IMR-90 (cell line): ENCODE results near the gene OAF. TPM values are rescaled to one million over a fixed set of nuclear protein-coding genes. Genes with fewer than 3 reads are reported as not detected.

Source experiments
- ATAC-seq: fragments of 200-7000 bp; cut with Tn5 transposase; 2 replicates; pipeline ENCODE4 v1.9.1; 2020; ENCODE audit warnings: low read depth, mild to moderate bottlenecking, moderate library complexity
- BruUV-seq: library from RNA; stranded (reverse); fragments of 400-500 nt; replicated peaks from 2 replicates; lab custom pipeline; 2021; lab: Mats Ljungman, UMichigan
- CTCF ChIA-PET: fragments of 300-600 bp; formaldehyde crosslinking; extraction: SDS; loops from one replicate; lab custom pipeline; 2021; ENCODE audit warnings: antibody characterized with exemption; lab: Yijun Ruan, JAX
- POLR2A ChIA-PET: fragments of 300-600 bp; sonication (Branson Sonifier 250); formaldehyde crosslinking; loops from one replicate; lab custom pipeline; 2022; ENCODE audit warnings: antibody characterized with exemption; ENCODE audit not compliant: unreplicated experiment; lab: Charles Lee
- DNase-seq: peaks from one replicate; pipeline ENCODE4 v3.0.0; 2013
- H2AFZ ChIP-seq: replicated peaks from 2 replicates; pipeline ENCODE3; 2013; ENCODE audit warnings: low read length, mild to moderate bottlenecking; ENCODE audit not compliant: poor library complexity
- H2AK5ac ChIP-seq: 2 replicates; pipeline ENCODE4 v1.6.1; 2013; ENCODE audit warnings: low read depth, low read length, inconsistent platforms
- H2AK9ac ChIP-seq: replicated peaks from 2 replicates; pipeline ENCODE3; 2013; ENCODE audit warnings: mild to moderate bottlenecking, low read depth, low read length, moderate library complexity; ENCODE audit not compliant: poor library complexity
- H2BK120ac ChIP-seq: 2 replicates; pipeline ENCODE4 v1.6.1; 2013; ENCODE audit warnings: low read depth, low read length, inconsistent platforms
- H2BK15ac ChIP-seq: 3 replicates; pipeline ENCODE4 v1.6.1; 2013; ENCODE audit warnings: low read depth, low read length, inconsistent platforms
- H2BK20ac ChIP-seq: 2 replicates; pipeline ENCODE4 v1.6.1; 2013; ENCODE audit warnings: low read depth, mild to moderate bottlenecking, inconsistent platforms, low read length, moderate library complexity
- H2BK5ac ChIP-seq: 2 replicates; pipeline ENCODE4 v1.6.1; 2013; ENCODE audit warnings: mild to moderate bottlenecking, low read depth, low read length, inconsistent platforms; ENCODE audit not compliant: poor library complexity, severe bottlenecking
- H3K14ac ChIP-seq: replicated peaks from 2 replicates; pipeline ENCODE4 v1.6.1; 2013; ENCODE audit warnings: low read depth, low read length, inconsistent platforms
- H3K18ac ChIP-seq: 2 replicates; pipeline ENCODE4 v1.6.1; 2013; ENCODE audit warnings: low read depth, low read length, control low read depth
- H3K23ac ChIP-seq: 2 replicates; pipeline ENCODE4 v1.6.1; 2013; ENCODE audit warnings: low read depth, low read length, inconsistent platforms
- H3K27ac ChIP-seq: 2 replicates; pipeline ENCODE4 v1.5.1; 2013; ENCODE audit warnings: mild to moderate bottlenecking, control low read depth, low read length; ENCODE audit not compliant: insufficient read depth
- H3K27me3 ChIP-seq: 2 replicates; pipeline ENCODE4 v1.6.1; 2013; ENCODE audit warnings: low read length; ENCODE audit not compliant: control insufficient read depth, insufficient read depth
- H3K36me3 ChIP-seq: 2 replicates; pipeline ENCODE4 v1.6.1; 2013; ENCODE audit warnings: low read length, mixed read lengths; ENCODE audit not compliant: control insufficient read depth, insufficient read depth
- H3K4ac ChIP-seq: 2 replicates; pipeline ENCODE4 v1.6.1; 2013; ENCODE audit warnings: low read depth, low read length, inconsistent platforms
- H3K4me1 ChIP-seq: 2 replicates; pipeline ENCODE4 v1.6.1; 2013; ENCODE audit warnings: low read length, mixed read lengths; ENCODE audit not compliant: control insufficient read depth, insufficient read depth
- H3K4me2 ChIP-seq: 2 replicates; pipeline ENCODE4 v1.6.1; 2013; ENCODE audit warnings: low read depth, mild to moderate bottlenecking, control low read depth, low read length, moderate library complexity
- H3K4me3 ChIP-seq: 2 replicates; pipeline ENCODE4 v1.5.1; 2013; ENCODE audit warnings: low read depth, mild to moderate bottlenecking, control low read depth, low read length, moderate library complexity; ENCODE audit not compliant: insufficient read depth
- H3K56ac ChIP-seq: 2 replicates; pipeline ENCODE4 v1.6.1; 2013; ENCODE audit warnings: low read length, inconsistent platforms; ENCODE audit not compliant: insufficient read depth; ENCODE audit errors: extremely low read depth
- H3K79me1 ChIP-seq, 2 experiments: 2 replicates each; pipeline ENCODE4 v1.6.1; 2013; ENCODE audit warnings: low read length in 2 of 2, inconsistent platforms in 1 of 2, low read depth in 1 of 2
- H3K9ac ChIP-seq: 2 replicates; pipeline ENCODE4 v1.6.1; 2013; ENCODE audit warnings: low read depth, low read length, control low read depth
- H3K9me1 ChIP-seq: 2 replicates; pipeline ENCODE4 v1.6.1; 2013; ENCODE audit warnings: low read length, inconsistent platforms; ENCODE audit not compliant: insufficient read depth
- H3K9me3 ChIP-seq: 2 replicates; pipeline ENCODE4 v1.6.1; 2013; ENCODE audit warnings: low read length; ENCODE audit not compliant: control insufficient read depth, insufficient read depth
- H4K20me1 ChIP-seq: 2 replicates; pipeline ENCODE4 v1.6.1; 2013; ENCODE audit warnings: low read length, inconsistent platforms; ENCODE audit not compliant: insufficient read depth
- H4K5ac ChIP-seq: 2 replicates; pipeline ENCODE4 v1.6.1; 2013; ENCODE audit warnings: mild to moderate bottlenecking, low read depth, low read length, control low read depth
- H4K8ac ChIP-seq, 2 experiments: 2 replicates each; pipeline ENCODE4 v1.6.1; 2013; ENCODE audit warnings: low read depth in 2 of 2, low read length in 2 of 2, control low read depth in 1 of 2, inconsistent platforms in 1 of 2
- H4K91ac ChIP-seq: 2 replicates; pipeline ENCODE4 v1.6.1; 2013; ENCODE audit warnings: low read depth, low read length, inconsistent platforms; ENCODE audit not compliant: insufficient read depth
- BHLHE40 ChIP-seq: fragments of 150-350 bp; IDR thresholded peaks from 2 replicates; pipeline ENCODE4 v1.6.1; 2016; ENCODE audit warnings: mild to moderate bottlenecking, low read depth, low read length
- CEBPB ChIP-seq: IDR thresholded peaks from 2 replicates; pipeline ENCODE4 v1.6.1; 2012; ENCODE audit warnings: low read depth, low read length, improper control_type of control experiment
- CHD1 ChIP-seq: IDR thresholded peaks from 2 replicates; pipeline ENCODE4 v1.6.1; 2012; ENCODE audit warnings: low read depth, low read length, improper control_type of control experiment
- CTCF ChIP-seq: conservative IDR thresholded peaks from 2 replicates; pipeline ENCODE4 v1.5.1; 2012; ENCODE audit warnings: mild to moderate bottlenecking, low read depth, low read length, improper control_type of control experiment
- FOS ChIP-seq: fragments of 150-350 bp; IDR thresholded peaks from 2 replicates; pipeline ENCODE4 v1.6.1; 2016; ENCODE audit warnings: low read depth, low read length
- MAFK ChIP-seq: IDR thresholded peaks from 2 replicates; pipeline ENCODE4 v1.6.1; 2012; ENCODE audit warnings: low read depth, low read length, improper control_type of control experiment
- MAZ ChIP-seq: IDR thresholded peaks from 2 replicates; pipeline ENCODE4 v1.6.1; 2012; ENCODE audit warnings: low read depth, mild to moderate bottlenecking, low read length, improper control_type of control experiment, moderate library complexity, borderline replicate concordance
- MXI1 ChIP-seq: IDR thresholded peaks from 2 replicates; pipeline ENCODE4 v1.6.1; 2012; ENCODE audit warnings: low read depth, mild to moderate bottlenecking, low read length, moderate library complexity, borderline replicate concordance
- NFE2L2 ChIP-seq: fragments of 150-350 bp; IDR thresholded peaks from 2 replicates; pipeline ENCODE4 v1.6.1; 2016; ENCODE audit warnings: low read depth, mild to moderate bottlenecking, low read length
- POLR2A ChIP-seq: IDR thresholded peaks from 2 replicates; pipeline ENCODE4 v1.6.1; 2012; ENCODE audit warnings: mild to moderate bottlenecking, low read depth, low read length
- RAD21 ChIP-seq: IDR thresholded peaks from 2 replicates; pipeline ENCODE4 v1.6.1; 2012; ENCODE audit warnings: low read length, improper control_type of control experiment
- RCOR1 ChIP-seq: IDR thresholded peaks from 2 replicates; pipeline ENCODE4 v1.6.1; 2012; ENCODE audit warnings: mild to moderate bottlenecking, low read length, improper control_type of control experiment; ENCODE audit not compliant: insufficient replicate concordance
- RFX5 ChIP-seq: IDR thresholded peaks from 2 replicates; pipeline ENCODE4 v1.8.0; 2012; ENCODE audit warnings: low read depth, mild to moderate bottlenecking, low read length, moderate library complexity
- SMC3 ChIP-seq: fragments of 150-350 bp; IDR thresholded peaks from 2 replicates; pipeline ENCODE4 v1.6.1; 2016; ENCODE audit warnings: low read depth, mild to moderate bottlenecking, antibody characterized with exemption, low read length, moderate library complexity
- WGBS, 2 experiments: methylation state at CpG; one replicate each; pipeline versions ENCODE4 v1.1.5 to v1.1.7; 2013; ENCODE audit warnings: missing lambda C conversion rate in 2 of 2; ENCODE audit not compliant: insufficient read length in 1 of 2; ENCODE audit errors: extremely low coverage in 2 of 2; 5-methylcytosine and 5-hydroxymethylcytosine counted together
- dilution Hi-C: fragments of 300-500 bp; cut with HindIII; formaldehyde crosslinking; loops from one replicate; pipeline ENCODE4 v1.14.3; 2018; ENCODE audit warnings: low sequenced_read_pairs; ENCODE audit not compliant: unreplicated experiment
- in situ Hi-C: fragments of 300-500 bp; cut with MboI; formaldehyde crosslinking; loops from 3 replicates; pipeline ENCODE4 v1.14.3; 2019; ENCODE audit warnings: low sequenced_read_pairs, inconsistent platforms, mixed read lengths
- intact Hi-C: fragments of 100-400 bp; cut with micrococcal nuclease; formaldehyde crosslinking; loops from 2 replicates; pipeline ENCODE4 v1.10.0; 2022
- polyA plus RNA-seq, 3 experiments: library from polyadenylated mRNA; depleted of rRNA; stranded (reverse); fragments of >200 nt; gene quantifications; 2 replicates each; pipeline ENCODE4 v1.2.3, GENCODE V29; 2012; ENCODE audit warnings: low replicate concordance in 1 of 3
- total RNA-seq: library from RNA; depleted of rRNA; stranded (reverse); fragments of >200 nt; gene quantifications from 2 replicates; pipeline ENCODE4 v1.2.3, GENCODE V29; 2012
- TF ChIP-seq, protein P1 (sequence below): fragments of 150-350 bp; IDR thresholded peaks from 2 replicates; pipeline ENCODE4 v1.6.1; 2016; ENCODE audit warnings: low read depth, mild to moderate bottlenecking, low read length, moderate library complexity, borderline replicate concordance
- TF ChIP-seq, protein P2 (sequence below): fragments of 150-350 bp; IDR thresholded peaks from 2 replicates; pipeline ENCODE4 v1.6.1; 2017; ENCODE audit warnings: mild to moderate bottlenecking, antibody characterized with exemption, low read length, low read depth

Gene OAF
- total and polyA plus RNA-seq, 2 of the 4 experiments (the other 2 are of a cell fraction) = 9.9 to 42.0 TPM

GRCh38 chr11:120198787-120199469 lies 11.9 kb upstream of the OAF start:
- Histone ChIP-seq H2BK15ac (no peak overlapping the region), H3K14ac (no peak overlapping the region), H2BK5ac (no peak overlapping the region), H2BK120ac (no peak overlapping the region), H3K4me2 (no peak overlapping the region), H4K5ac (no peak overlapping the region), H3K4me3 (no peak overlapping the region), H3K4me1 (no peaks in the 10 kb centered on the region), H4K20me1 (no peaks in the 10 kb centered on the region), H3K36me3 (no peaks in the 10 kb centered on the region), H3K79me1 (no peaks in the 10 kb centered on the region), H3K27me3 (peaks cover 49% of the 10 kb centered on the region), H3K9ac (no peak overlapping the region), H3K4ac (no peak overlapping the region), H2AK5ac (no peak overlapping the region), H3K9me1 (no peaks in the 10 kb centered on the region), H4K91ac (no peak overlapping the region), H3K27ac (no peak overlapping the region), H2BK20ac (no peak overlapping the region), H2AK9ac (no peak overlapping the region), H3K56ac (no peak overlapping the region), H3K23ac (no peak overlapping the region), H2AFZ (no peak overlapping the region), H4K8ac (no peak overlapping the region), H3K18ac (no peak overlapping the region), H3K9me3 (no peaks in the 10 kb centered on the region)
- no peak for TF ChIP-seq MAZ
- no peak for TF ChIP-seq CHD1
- no peak for TF ChIP-seq BHLHE40
- TF ChIP-seq, protein P1, sequence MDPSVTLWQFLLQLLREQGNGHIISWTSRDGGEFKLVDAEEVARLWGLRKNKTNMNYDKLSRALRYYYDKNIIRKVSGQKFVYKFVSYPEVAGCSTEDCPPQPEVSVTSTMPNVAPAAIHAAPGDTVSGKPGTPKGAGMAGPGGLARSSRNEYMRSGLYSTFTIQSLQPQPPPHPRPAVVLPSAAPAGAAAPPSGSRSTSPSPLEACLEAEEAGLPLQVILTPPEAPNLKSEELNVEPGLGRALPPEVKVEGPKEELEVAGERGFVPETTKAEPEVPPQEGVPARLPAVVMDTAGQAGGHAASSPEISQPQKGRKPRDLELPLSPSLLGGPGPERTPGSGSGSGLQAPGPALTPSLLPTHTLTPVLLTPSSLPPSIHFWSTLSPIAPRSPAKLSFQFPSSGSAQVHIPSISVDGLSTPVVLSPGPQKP = no peak
- TF ChIP-seq CEBPB = no peak
- TF ChIP-seq, protein P2, sequence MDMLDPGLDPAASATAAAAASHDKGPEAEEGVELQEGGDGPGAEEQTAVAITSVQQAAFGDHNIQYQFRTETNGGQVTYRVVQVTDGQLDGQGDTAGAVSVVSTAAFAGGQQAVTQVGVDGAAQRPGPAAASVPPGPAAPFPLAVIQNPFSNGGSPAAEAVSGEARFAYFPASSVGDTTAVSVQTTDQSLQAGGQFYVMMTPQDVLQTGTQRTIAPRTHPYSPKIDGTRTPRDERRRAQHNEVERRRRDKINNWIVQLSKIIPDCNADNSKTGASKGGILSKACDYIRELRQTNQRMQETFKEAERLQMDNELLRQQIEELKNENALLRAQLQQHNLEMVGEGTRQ = no peak
- no peak for TF ChIP-seq POLR2A
- TF ChIP-seq RCOR1 = no peak
- TF ChIP-seq FOS = no peak
- TF ChIP-seq MXI1 = no peak
- no peak for TF ChIP-seq RAD21
- TF ChIP-seq CTCF = no peak
- no peak for TF ChIP-seq SMC3
- TF ChIP-seq MAFK = no peak
- no peak for TF ChIP-seq RFX5
- no peak for TF ChIP-seq NFE2L2
- ATAC-seq = no peak
- no TSS peak for BruUV-seq
- POLR2A ChIA-PET = no interaction called here
- 83% methylated on average over 1 of the region's 9 CpGs; no CpG with 5 or more reads in 1 of the 2 experiments for WGBS, 2 experiments
- DNase-seq = no peak
- dilution Hi-C loops (no loop called here), intact Hi-C loops (no loop called here), in situ Hi-C loops (no loop called here)
- CTCF ChIA-PET = no interaction called here
